Measurements from ENCODE around the gene TEKT1.

TEKT1 gene

DNA sequence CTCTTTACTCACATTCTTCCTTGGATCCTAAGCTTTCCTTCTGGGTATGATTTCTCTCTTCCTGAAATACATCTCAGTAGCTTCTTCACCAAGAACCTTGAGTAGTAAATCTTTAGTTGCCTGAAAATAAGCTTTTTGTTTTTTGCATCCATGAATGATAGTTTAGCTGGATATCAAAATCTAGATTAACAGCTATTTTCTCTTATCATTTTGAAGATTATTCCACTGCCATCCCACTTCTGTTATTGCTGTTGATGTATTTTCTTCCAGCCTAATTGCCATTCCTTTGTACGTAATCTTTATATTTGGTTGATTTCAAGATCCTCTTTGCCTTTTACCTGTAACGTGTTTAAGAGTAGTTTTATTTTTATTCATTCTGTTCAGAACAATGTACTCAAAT is 63.1 kb downstream of the TEKT1 start:
- in situ Hi-C loops (cut with MboI; ENCODE audit: low sequenced_read_pairs): no loop called here
- no peak for DNase-seq (ENCODE audit: low spot score in 2 of 2)
- no peak overlapping the region for H3K4me3 ChIP-seq
- no peaks in the 10 kb centered on the region for H3K27me3 ChIP-seq (ENCODE audit: low read depth)
- no peaks in the 10 kb centered on the region for H3K36me3 ChIP-seq (replicated peaks)
- H3K4me1 ChIP-seq: no peaks in the 10 kb centered on the region
- no peaks in the 10 kb centered on the region for H3K9me3 ChIP-seq

- no peak for DNase-seq (ENCODE audit: low spot score in 2 of 2)
- Histone ChIP-seq H3K36me3 (replicated peaks) (no peaks in the 10 kb centered on the region), H3K4me1 (no peaks in the 10 kb centered on the region), H3K27me3 (ENCODE audit: low read depth) (no peaks in the 10 kb centered on the region), H3K4me3 (no peak overlapping the region), H3K9me3 (no peaks in the 10 kb centered on the region)
- in situ Hi-C loops (cut with MboI; ENCODE audit: low sequenced_read_pairs): no loop called here
These were observed 69.8 kb downstream of the TEKT1 start for GRCh38 chr17:6761779-6762178.

GRCh38 chr17:6757747-6758146 is 73.8 kb downstream of the TEKT1 start:
- Histone ChIP-seq H3K27me3 (ENCODE audit: low read depth) (no peaks in the 10 kb centered on the region), H3K36me3 (replicated peaks) (no peaks in the 10 kb centered on the region), H3K4me1 (no peaks in the 10 kb centered on the region), H3K4me3 (no peak overlapping the region), H3K9me3 (no peaks in the 10 kb centered on the region)
- no peak for DNase-seq (ENCODE audit: low spot score in 2 of 2)
- in situ Hi-C loops (cut with MboI; ENCODE audit: low sequenced_read_pairs): no loop called here

GRCh38 chr17:6756425-6757031 is 75.0 kb downstream of the TEKT1 start:
- in situ Hi-C loops (cut with MboI; ENCODE audit: low sequenced_read_pairs): no loop called here
- Histone ChIP-seq H3K9me3 (no peaks in the 10 kb centered on the region), H3K36me3 (replicated peaks) (no peaks in the 10 kb centered on the region), H3K27me3 (ENCODE audit: low read depth) (no peaks in the 10 kb centered on the region), H3K4me1 (no peaks in the 10 kb centered on the region), H3K4me3 (no peak overlapping the region)
- DNase-seq (ENCODE audit: low spot score in 2 of 2): no peak

DNA sequence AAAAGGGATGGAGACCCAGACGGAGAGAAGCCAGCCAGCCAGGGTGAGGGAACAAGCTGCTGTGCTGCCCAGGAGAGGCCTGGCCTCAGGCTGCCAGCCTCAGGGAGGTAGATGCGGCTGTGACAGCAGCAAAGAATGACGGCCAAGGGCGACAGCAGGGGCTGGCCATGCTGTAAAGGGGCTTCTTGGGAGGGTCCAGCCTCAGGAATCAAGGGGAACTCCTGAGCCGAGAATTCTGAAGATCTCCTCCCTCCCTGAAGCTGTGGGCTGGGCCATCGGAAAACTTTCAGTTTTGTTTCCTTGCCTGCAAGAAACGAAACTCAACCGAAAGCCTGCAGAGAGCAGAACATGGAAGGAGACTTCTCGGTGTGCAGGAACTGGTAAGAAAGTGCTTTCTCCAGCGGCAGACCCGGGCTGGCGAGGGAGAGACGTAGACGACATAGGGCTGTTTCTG is 75.8 kb downstream of the TEKT1 start, which contains the start of gene XAF1:
XAF1 (plus strand) TSS at position 316 of the 454 bp plus-strand sequence; CDS start at position 349, 33 bp downstream.
- no peaks in the 10 kb centered on the region for H3K36me3 ChIP-seq (replicated peaks)
- H3K4me3 ChIP-seq: no peak within 1 kb of the TSS
- no peaks in the 10 kb centered on the region; the same call in 1 of the 2 replicates for H3K27me3 ChIP-seq (ENCODE audit: low read depth)
- DNase-seq (ENCODE audit: low spot score in 2 of 2): no peak
- in situ Hi-C loops (cut with MboI; ENCODE audit: low sequenced_read_pairs): no loop called here
- H3K4me1 ChIP-seq: no peaks in the 10 kb centered on the region
- H3K9me3 ChIP-seq: no peaks in the 10 kb centered on the region

- no peaks in the 10 kb centered on the region for H3K4me1 ChIP-seq
- DNase-seq (ENCODE audit: low spot score in 2 of 2): no peak
- in situ Hi-C loops (cut with MboI; ENCODE audit: low sequenced_read_pairs): no loop called here
- no peaks in the 10 kb centered on the region for H3K36me3 ChIP-seq (replicated peaks)
- no peaks in the 10 kb centered on the region for H3K9me3 ChIP-seq
- no peak overlapping the region for H3K4me3 ChIP-seq
- peaks cover 4% of the 10 kb centered on the region; the same call in 1 of the 2 replicates for H3K27me3 ChIP-seq (ENCODE audit: low read depth)
These were observed 76.2 kb downstream of the TEKT1 start for GRCh38 chr17:6755281-6755680.

DNA sequence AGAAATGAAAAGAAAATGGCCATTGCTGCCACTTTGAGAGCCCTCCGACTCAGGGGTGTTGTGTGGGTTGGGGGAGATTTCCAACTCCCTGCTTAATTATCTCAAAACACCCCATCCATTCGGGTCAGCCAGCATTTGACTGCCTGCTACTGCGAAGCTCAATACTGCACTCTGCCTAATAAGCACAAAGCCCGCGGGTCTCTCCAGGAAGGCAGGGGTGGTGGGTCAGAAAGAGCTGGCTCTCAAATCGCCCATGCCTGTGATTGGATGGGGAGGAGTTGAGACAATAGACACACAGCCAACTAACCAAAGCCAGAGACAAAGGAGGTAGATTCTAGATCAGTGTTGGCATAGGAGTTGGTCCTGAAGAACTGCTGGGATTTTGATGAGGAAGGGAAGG is 78.0 kb downstream of the TEKT1 start:
- no peaks in the 10 kb centered on the region for H3K9me3 ChIP-seq
- no peak overlapping the region for H3K4me3 ChIP-seq
- no peaks in the 10 kb centered on the region for H3K4me1 ChIP-seq
- in situ Hi-C loops (cut with MboI; ENCODE audit: low sequenced_read_pairs): no loop called here
- H3K36me3 ChIP-seq (replicated peaks): no peaks in the 10 kb centered on the region
- DNase-seq (ENCODE audit: low spot score in 2 of 2): no peak
- H3K27me3 ChIP-seq (ENCODE audit: low read depth): peaks cover 4% of the 10 kb centered on the region; the same call in 1 of the 2 replicates

- no peak for DNase-seq (ENCODE audit: low spot score in 2 of 2)
- H3K4me3 ChIP-seq: no peak overlapping the region
- no peaks in the 10 kb centered on the region for H3K36me3 ChIP-seq (replicated peaks)
- no peaks in the 10 kb centered on the region for H3K9me3 ChIP-seq
- in situ Hi-C loops (cut with MboI; ENCODE audit: low sequenced_read_pairs): no loop called here
- no peaks in the 10 kb centered on the region for H3K4me1 ChIP-seq
- H3K27me3 ChIP-seq (ENCODE audit: low read depth): peaks cover 4% of the 10 kb centered on the region; the same call in 1 of the 2 replicates
These were observed 78.5 kb downstream of the TEKT1 start for GRCh38 chr17:6753006-6753445.

DNA sequence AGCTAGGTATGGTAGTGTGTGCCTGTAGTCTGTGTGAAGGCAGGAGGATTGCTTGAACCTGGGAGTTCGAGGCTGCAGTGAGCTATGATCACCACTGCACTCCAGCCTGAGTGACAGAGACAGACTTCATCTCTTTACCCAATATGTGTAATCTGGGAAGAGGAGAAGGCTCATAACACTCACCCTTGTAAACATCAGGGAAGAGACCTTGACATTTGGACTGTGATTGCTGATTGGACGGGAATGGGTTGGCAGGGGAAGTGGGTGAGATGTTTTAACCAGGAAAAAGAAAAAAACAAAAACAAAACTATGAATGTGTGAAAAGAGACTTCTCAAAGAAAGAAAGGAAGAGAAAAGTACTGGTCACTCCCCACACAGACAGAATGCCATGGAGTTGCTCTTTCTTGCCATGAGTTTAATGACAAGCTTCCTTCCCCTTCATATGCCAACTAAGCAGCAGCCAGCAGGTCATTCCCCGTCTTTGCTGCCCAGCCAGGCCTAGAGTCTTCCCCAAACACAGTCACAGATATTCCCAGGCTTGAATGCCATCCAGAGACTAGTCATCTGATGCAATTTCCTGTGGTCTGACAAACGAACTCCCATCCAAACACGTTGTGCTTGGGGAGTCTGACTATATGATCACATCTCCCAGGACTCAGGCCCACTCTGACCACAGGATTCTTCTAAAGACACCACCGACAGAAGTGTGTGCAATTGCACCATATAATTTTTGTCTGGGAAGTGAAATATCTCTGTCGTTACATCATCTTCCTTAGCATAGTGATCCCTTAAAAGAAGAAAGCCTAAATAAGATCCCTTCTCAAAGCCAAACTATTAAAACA is 79.2 kb downstream of the TEKT1 start:
- Histone ChIP-seq H3K9me3 (no peaks in the 10 kb centered on the region), H3K27me3 (ENCODE audit: low read depth) (peaks cover 4% of the 10 kb centered on the region; the same call in 1 of the 2 replicates), H3K36me3 (replicated peaks) (no peaks in the 10 kb centered on the region), H3K4me3 (no peak overlapping the region), H3K4me1 (no peaks in the 10 kb centered on the region)
- no peak for DNase-seq (ENCODE audit: low spot score in 2 of 2)
- in situ Hi-C loops (cut with MboI; ENCODE audit: low sequenced_read_pairs): no loop called here

GRCh38 chr17:6749519-6749918 is 82.0 kb downstream of the TEKT1 start:
- Histone ChIP-seq H3K36me3 (replicated peaks) (no peaks in the 10 kb centered on the region), H3K4me3 (no peak overlapping the region), H3K27me3 (ENCODE audit: low read depth) (peaks cover 4% of the 10 kb centered on the region; the same call in 1 of the 2 replicates), H3K4me1 (no peaks in the 10 kb centered on the region), H3K9me3 (no peaks in the 10 kb centered on the region)
- in situ Hi-C loops (cut with MboI; ENCODE audit: low sequenced_read_pairs): no loop called here
- no peak for DNase-seq (ENCODE audit: low spot score in 2 of 2)

GRCh38 chr17:6748617-6749016 is 82.9 kb downstream of the TEKT1 start:
- Histone ChIP-seq H3K4me1 (no peaks in the 10 kb centered on the region), H3K9me3 (no peaks in the 10 kb centered on the region), H3K27me3 (ENCODE audit: low read depth) (peaks cover 4% of the 10 kb centered on the region; the same call in 1 of the 2 replicates), H3K36me3 (replicated peaks) (no peaks in the 10 kb centered on the region), H3K4me3 (no peak overlapping the region)
- DNase-seq (ENCODE audit: low spot score in 2 of 2): no peak
- in situ Hi-C loops (cut with MboI; ENCODE audit: low sequenced_read_pairs): no loop called here
